Neural progenitor cell (in vitro differentiated cells): ENCODE data around the gene ZBTB42.

Experiments used
- EZH2 ChIP-seq: fragments of 200-600 bp; sonication (generic); IDR thresholded peaks from 2 replicates; pipeline ENCODE4 v1.6.1; 2017; ENCODE audit warnings: antibody characterized with exemption, mild to moderate bottlenecking, moderate library complexity
- TF ChIP-seq, protein P1 (sequence below): fragments of 200-600 bp; sonication (generic); IDR thresholded peaks from 2 replicates; pipeline ENCODE4 v1.5.1; 2017; ENCODE audit warnings: antibody characterized with exemption, mild to moderate bottlenecking

DNA sequence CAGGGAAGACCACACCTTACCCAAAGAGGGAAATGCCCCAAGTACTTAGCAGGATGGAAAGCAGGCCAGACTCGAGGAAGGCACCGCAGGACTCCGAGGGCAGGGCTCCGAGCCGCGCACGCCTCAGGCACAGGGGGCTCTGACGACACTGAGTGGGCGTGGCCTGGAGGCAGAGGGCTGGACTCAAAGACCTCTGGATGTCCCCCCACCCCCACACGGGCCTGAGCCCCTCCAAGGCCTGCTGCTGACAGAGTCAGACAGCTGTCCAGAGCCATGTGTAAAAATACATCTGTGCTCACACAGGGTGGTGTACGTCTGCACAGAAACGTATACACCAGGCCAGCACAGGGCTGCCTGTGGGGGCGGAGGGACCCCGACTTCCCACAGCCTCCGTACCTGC, 6.8 kb upstream of the ZBTB42 start:
- TF ChIP-seq, protein P1, sequence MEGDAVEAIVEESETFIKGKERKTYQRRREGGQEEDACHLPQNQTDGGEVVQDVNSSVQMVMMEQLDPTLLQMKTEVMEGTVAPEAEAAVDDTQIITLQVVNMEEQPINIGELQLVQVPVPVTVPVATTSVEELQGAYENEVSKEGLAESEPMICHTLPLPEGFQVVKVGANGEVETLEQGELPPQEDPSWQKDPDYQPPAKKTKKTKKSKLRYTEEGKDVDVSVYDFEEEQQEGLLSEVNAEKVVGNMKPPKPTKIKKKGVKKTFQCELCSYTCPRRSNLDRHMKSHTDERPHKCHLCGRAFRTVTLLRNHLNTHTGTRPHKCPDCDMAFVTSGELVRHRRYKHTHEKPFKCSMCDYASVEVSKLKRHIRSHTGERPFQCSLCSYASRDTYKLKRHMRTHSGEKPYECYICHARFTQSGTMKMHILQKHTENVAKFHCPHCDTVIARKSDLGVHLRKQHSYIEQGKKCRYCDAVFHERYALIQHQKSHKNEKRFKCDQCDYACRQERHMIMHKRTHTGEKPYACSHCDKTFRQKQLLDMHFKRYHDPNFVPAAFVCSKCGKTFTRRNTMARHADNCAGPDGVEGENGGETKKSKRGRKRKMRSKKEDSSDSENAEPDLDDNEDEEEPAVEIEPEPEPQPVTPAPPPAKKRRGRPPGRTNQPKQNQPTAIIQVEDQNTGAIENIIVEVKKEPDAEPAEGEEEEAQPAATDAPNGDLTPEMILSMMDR, result no peak
- TF ChIP-seq EZH2, result no peak
